DOHH2 (cell line): ENCODE measurements around the gene LIMS2.

Experiments
- H3F3A ChIP-seq: fragments of 200-600 bp; sonication (generic), shearing (Covaris generic); 2 replicates; pipeline ENCODE4 v1.6.0; 2016; ENCODE audit warnings: antibody characterized with exemption, mild to moderate bottlenecking; ENCODE audit not compliant: control insufficient read depth, insufficient read depth
- H3K27ac ChIP-seq: fragments of 200-600 bp; sonication (generic); 2 replicates; pipeline ENCODE4 v1.5.1; 2014; ENCODE audit warnings: low read depth, mild to moderate bottlenecking, low read length, moderate library complexity
- H3K27me3 ChIP-seq: fragments of 200-600 bp; sonication (generic); 2 replicates; pipeline ENCODE4 v1.6.1; 2014; ENCODE audit warnings: mild to moderate bottlenecking, low read length, mixed read lengths; ENCODE audit not compliant: control insufficient read depth
- H3K36me3 ChIP-seq: fragments of 200-600 bp; sonication (generic); 2 replicates; pipeline ENCODE4 v1.6.1; 2014; ENCODE audit warnings: mild to moderate bottlenecking, low read length, moderate library complexity, mixed read lengths; ENCODE audit not compliant: control insufficient read depth
- H3K4me1 ChIP-seq: fragments of 200-600 bp; sonication (generic); 2 replicates; pipeline ENCODE4 v1.6.1; 2014; ENCODE audit warnings: mild to moderate bottlenecking, low read length, mixed read lengths; ENCODE audit not compliant: control insufficient read depth
- H3K4me2 ChIP-seq: fragments of 200-600 bp; sonication (generic); 2 replicates; pipeline ENCODE4 v1.6.0; 2014; ENCODE audit warnings: mild to moderate bottlenecking, low read length, moderate library complexity
- H3K4me3 ChIP-seq: fragments of 200-600 bp; sonication (generic); 2 replicates; pipeline ENCODE4 v1.5.1; 2014; ENCODE audit warnings: mild to moderate bottlenecking, low read length, mixed read lengths
- H3K79me2 ChIP-seq: fragments of 200-600 bp; sonication (generic); 2 replicates; pipeline ENCODE4 v1.6.1; 2014; ENCODE audit warnings: mild to moderate bottlenecking, low read length, mixed read lengths; ENCODE audit not compliant: control insufficient read depth
- H3K9me2 ChIP-seq: fragments of 200-600 bp; sonication (generic); replicated peaks from 2 replicates; pipeline ENCODE4 v1.6.1; 2014; ENCODE audit warnings: mild to moderate bottlenecking, low read length, mixed read lengths; ENCODE audit not compliant: control insufficient read depth
- H3K9me3 ChIP-seq: fragments of 200-600 bp; sonication (generic); 2 replicates; pipeline ENCODE4 v1.6.1; 2014; ENCODE audit warnings: antibody characterized with exemption, low read length, mixed read lengths; ENCODE audit not compliant: control insufficient read depth, insufficient read depth
- H4K20me1 ChIP-seq: fragments of 200-600 bp; sonication (generic); 2 replicates; pipeline ENCODE4 v1.6.0; 2014; ENCODE audit warnings: low read depth, mild to moderate bottlenecking, antibody characterized with exemption, low read length, moderate library complexity; ENCODE audit not compliant: control insufficient read depth, insufficient read depth
- EZH2phosphoT487 ChIP-seq: fragments of 200-600 bp; sonication (generic); IDR thresholded peaks from 2 replicates; pipeline ENCODE4 v1.6.1; 2017; ENCODE audit warnings: borderline replicate concordance, mild to moderate bottlenecking, antibody characterized with exemption, low read length, moderate library complexity, mixed read lengths
- TF ChIP-seq, protein P1 (sequence below): fragments of 200-600 bp; sonication (generic); IDR thresholded peaks from one replicate; pipeline ENCODE4 v1.5.1; 2014; ENCODE audit warnings: antibody characterized with exemption, mild to moderate bottlenecking, low read depth, low read length; ENCODE audit not compliant: poor library complexity, severe bottlenecking

Gene LIMS2

DNA sequence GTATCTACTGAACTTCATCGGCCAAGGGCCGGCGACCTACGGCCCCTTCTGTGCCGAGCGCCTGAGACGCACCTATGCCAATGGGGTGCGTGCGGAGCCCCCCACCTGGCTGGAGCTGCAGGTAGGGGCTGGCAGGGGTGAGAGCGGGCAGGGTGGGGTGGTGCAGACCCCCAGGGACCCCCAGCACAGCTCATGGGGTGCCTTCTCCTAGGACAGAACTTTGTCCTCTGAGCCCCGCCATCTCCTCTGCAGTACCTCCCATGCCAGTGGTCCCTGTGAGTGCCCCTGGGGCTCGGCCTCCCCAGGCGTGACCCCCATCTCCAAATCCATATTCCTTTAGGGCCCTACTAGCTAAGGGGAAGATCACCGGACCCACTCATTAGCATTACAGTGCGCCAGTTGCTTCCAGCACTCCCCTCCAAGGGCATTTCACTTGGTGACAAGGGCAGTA is 53.3 kb downstream of the LIMS2 start:
- Histone ChIP-seq H3K4me1 (peaks cover 35% of the 10 kb centered on the region), H3F3A (no peaks in the 10 kb centered on the region), H3K27me3 (no peaks in the 10 kb centered on the region), H3K9me3 (no peaks in the 10 kb centered on the region), H3K79me2 (no peaks in the 10 kb centered on the region), H3K27ac (no peak overlapping the region), H3K4me2 (no peak overlapping the region), H3K36me3 (no peaks in the 10 kb centered on the region), H3K4me3 (no peak overlapping the region), H3K9me2 (no peaks in the 10 kb centered on the region), H4K20me1 (no peaks in the 10 kb centered on the region)
- TF ChIP-seq EZH2phosphoT487: no peak
- TF ChIP-seq, protein P1, sequence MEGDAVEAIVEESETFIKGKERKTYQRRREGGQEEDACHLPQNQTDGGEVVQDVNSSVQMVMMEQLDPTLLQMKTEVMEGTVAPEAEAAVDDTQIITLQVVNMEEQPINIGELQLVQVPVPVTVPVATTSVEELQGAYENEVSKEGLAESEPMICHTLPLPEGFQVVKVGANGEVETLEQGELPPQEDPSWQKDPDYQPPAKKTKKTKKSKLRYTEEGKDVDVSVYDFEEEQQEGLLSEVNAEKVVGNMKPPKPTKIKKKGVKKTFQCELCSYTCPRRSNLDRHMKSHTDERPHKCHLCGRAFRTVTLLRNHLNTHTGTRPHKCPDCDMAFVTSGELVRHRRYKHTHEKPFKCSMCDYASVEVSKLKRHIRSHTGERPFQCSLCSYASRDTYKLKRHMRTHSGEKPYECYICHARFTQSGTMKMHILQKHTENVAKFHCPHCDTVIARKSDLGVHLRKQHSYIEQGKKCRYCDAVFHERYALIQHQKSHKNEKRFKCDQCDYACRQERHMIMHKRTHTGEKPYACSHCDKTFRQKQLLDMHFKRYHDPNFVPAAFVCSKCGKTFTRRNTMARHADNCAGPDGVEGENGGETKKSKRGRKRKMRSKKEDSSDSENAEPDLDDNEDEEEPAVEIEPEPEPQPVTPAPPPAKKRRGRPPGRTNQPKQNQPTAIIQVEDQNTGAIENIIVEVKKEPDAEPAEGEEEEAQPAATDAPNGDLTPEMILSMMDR: no peak

- Histone ChIP-seq H3K9me2 (no peaks in the 10 kb centered on the region), H4K20me1 (no peaks in the 10 kb centered on the region), H3K9me3 (no peaks in the 10 kb centered on the region), H3K4me3 (no peak overlapping the region), H3K79me2 (no peaks in the 10 kb centered on the region), H3K36me3 (no peaks in the 10 kb centered on the region), H3K4me2 (peak overlapping the region; percentile 13; the same call in 1 of the 2 replicates), H3K4me1 (peaks cover 23% of the 10 kb centered on the region), H3K27me3 (peaks cover 3% of the 10 kb centered on the region; the same call in 1 of the 2 replicates), H3K27ac (no peak overlapping the region), H3F3A (no peaks in the 10 kb centered on the region)
- TF ChIP-seq EZH2phosphoT487: no peak
- TF ChIP-seq, protein P1: no peak
Measured at GRCh38 chr2:127620866-127621265, 54.5 kb downstream of the LIMS2 start.

DNA sequence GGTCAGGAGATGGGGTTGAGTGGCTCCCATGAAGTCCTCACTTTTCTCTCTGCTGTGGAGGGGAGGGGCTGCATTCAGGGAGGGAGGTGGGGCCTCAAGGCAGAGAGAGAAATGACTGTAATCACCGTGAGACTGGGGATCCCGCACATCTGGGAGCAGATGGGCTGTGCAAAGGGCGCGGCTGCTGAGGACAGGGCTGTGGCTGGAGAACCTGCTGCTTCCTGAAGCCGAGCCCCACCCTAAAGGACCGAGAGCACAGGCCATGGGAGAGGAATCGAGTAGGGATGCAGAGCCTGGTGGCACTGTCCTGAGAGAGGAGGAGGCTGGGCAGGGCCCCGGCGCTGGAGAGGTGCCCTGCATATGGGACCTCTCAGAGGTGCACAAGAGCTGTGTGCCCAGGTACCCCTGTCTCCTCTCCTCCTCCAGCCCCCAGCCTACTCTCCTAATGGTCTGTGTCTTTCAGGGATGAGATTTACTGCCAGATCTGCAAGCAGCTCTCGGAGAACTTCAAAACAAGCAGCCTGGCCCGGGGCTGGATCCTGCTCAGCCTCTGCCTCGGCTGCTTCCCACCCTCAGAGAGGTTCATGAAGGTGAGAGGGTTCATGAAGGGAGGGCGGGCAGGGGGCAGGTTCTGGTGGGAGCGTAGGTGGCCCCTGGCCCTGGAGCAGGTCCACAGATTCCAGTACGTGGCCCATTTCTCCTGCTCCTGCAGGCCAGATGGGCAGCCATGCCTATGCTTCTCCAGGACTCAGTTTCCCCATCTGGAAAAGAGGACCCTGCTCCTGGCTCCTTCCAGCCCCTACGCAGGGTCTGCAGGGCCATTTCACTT is 55.2 kb downstream of the LIMS2 start:
- Histone ChIP-seq H3K27me3 (peaks cover 5% of the 10 kb centered on the region; the same call in 1 of the 2 replicates), H3K36me3 (no peaks in the 10 kb centered on the region), H3K4me2 (peak overlapping the region; percentile 13; the same call in 1 of the 2 replicates)

More for the DNA sequence above, 55.2 kb downstream of the LIMS2 start:
- Histone ChIP-seq H3K27ac (no peak overlapping the region), H3K9me3 (no peaks in the 10 kb centered on the region), H3K79me2 (no peaks in the 10 kb centered on the region), H3K4me1 (peaks cover 19% of the 10 kb centered on the region), H3K4me3 (no peak overlapping the region), H3K9me2 (no peaks in the 10 kb centered on the region), H3F3A (no peaks in the 10 kb centered on the region), H4K20me1 (no peaks in the 10 kb centered on the region)
- TF ChIP-seq EZH2phosphoT487: no peak
- TF ChIP-seq, protein P1: no peak
